Stomach (tissue), 9 donors: ENCODE results near the gene DYNLL1. TPM values are rescaled to one million over a fixed set of nuclear protein-coding genes. Genes with fewer than 3 reads are reported as not detected.
"Not testable (repeated sequence)": the region's sequence is repeated elsewhere in the genome, so short reads cannot be mapped to it uniquely, and the experiment has no call there.

Source experiments
- DNase-seq, 2 donors: peaks; one replicate each; pipeline versions ENCODE4 v3.0.0 to v3.0.0-alpha.2; 2013 to 2019
- H3K27ac ChIP-seq, 5 donors: fragments of 200-600 bp in 4 of 5; sonication (generic) in 4 of 5; one replicate each; pipeline ENCODE4 v1.5.1; 2013 to 2019; ENCODE audit warnings: mild to moderate bottlenecking in 1 of 5, moderate library complexity in 1 of 5
- H3K27me3 ChIP-seq, 3 donors: fragments of 200-600 bp; sonication (generic); one replicate each; pipeline ENCODE4 v1.5.1; 2017 to 2019; ENCODE audit warnings: mixed run types in 1 of 3
- H3K36me3 ChIP-seq, 4 donors: fragments of 200-600 bp; sonication (generic); 1 replicate in 3 of 4; 2 replicates in 1 of 4; pipeline ENCODE4 v1.5.1; 2016 to 2019
- H3K4me1 ChIP-seq, 4 donors: fragments of 200-600 bp; sonication (generic); one replicate each; pipeline ENCODE4 v1.5.1; 2016 to 2019
- H3K4me3 ChIP-seq, 4 donors: fragments of 200-600 bp; sonication (generic) in 3 of 4; one replicate each; pipeline ENCODE4 v1.5.1; 2016 to 2019; ENCODE audit warnings: mild to moderate bottlenecking in 1 of 4
- H3K9me3 ChIP-seq, 4 donors: fragments of 200-600 bp; sonication (generic); one replicate each; pipeline ENCODE4 v1.5.1; 2016 to 2019
- CTCF ChIP-seq, 7 experiments: fragments of 450-650 bp in 4 of 7; fragments of 200-600 bp in 3 of 7; sonication (generic) in 3 of 7; IDR thresholded peaks; one replicate each; pipeline ENCODE4 v1.5.1; 2016 to 2019; ENCODE audit warnings: antibody characterized with exemption in 7 of 7, control low read depth in 2 of 7, mild to moderate bottlenecking in 1 of 7
- EP300 ChIP-seq: sonication (generic); formaldehyde crosslinking; IDR thresholded peaks from one replicate; pipeline ENCODE4 v1.6.1; 2017; ENCODE audit warnings: antibody characterized with exemption
- POLR2A ChIP-seq, 4 donors: fragments of 450-650 bp; IDR thresholded peaks; one replicate each; pipeline ENCODE4 v1.6.1; 2016; ENCODE audit warnings: antibody characterized with exemption in 4 of 4, control low read depth in 2 of 4, mild to moderate bottlenecking in 1 of 4, moderate library complexity in 1 of 4
- POLR2AphosphoS5 ChIP-seq, 3 donors: sonication (generic); formaldehyde crosslinking; IDR thresholded peaks; one replicate each; pipeline ENCODE4 v1.6.1; 2016; ENCODE audit warnings: antibody characterized with exemption in 3 of 3
- WGBS, 5 donors: extraction: QIAGEN DNeasy Blood & Tissue Kit in 3 of 5; methylation state at CpG; one replicate each; pipeline versions ENCODE4 v1.1.5 to v1.1.7; 2013 to 2018; 5-methylcytosine and 5-hydroxymethylcytosine counted together
- intact Hi-C: fragments of 100-400 bp; cut with DNase I; formaldehyde crosslinking; loops from one replicate; pipeline ENCODE4 v1.15.1; 2023; ENCODE audit warnings: low total_unique reads
- polyA plus RNA-seq, 3 donors: library from polyadenylated mRNA; stranded (reverse); fragments of 200-250 nt; gene quantifications; one replicate each; pipeline ENCODE4 v1.2.3, GENCODE V29; 2013
- total RNA-seq, 5 donors: library from RNA; depleted of rRNA; stranded (reverse); fragments of >200 nt; gene quantifications; one replicate each; pipeline versions ENCODE4 v1.1.0 to v1.2.3, GENCODE V29; 2014 to 2016
- donor health status: healthy with polysubstance abuse.
- donor health status: Bipolar disorder and iron deficiency.
- donor health status: healthy.

DYNLL1 gene
- total and polyA plus RNA-seq, 8 donors, result 27.2 to 580 (median 174) TPM

GRCh38 chr12:120515496-120515895, 19.6 kb downstream of the DYNLL1 start:
- 88 to 98% (median 95%) methylated on average over 2 of the region's 2 CpGs for WGBS, 5 donors
- DNase-seq, result no peak

GRCh38 chr12:120519324-120519723, 23.4 kb downstream of the DYNLL1 start:
- H3K9me3 ChIP-seq, H3K4me1 ChIP-seq, H3K4me3 ChIP-seq, H3K27me3 ChIP-seq, intact Hi-C loops, H3K27ac ChIP-seq, DNase-seq: not testable (repeated sequence)
- WGBS, 5 donors, result 96 to 98% (median 98%) methylated on average over 8 of the region's 8 CpGs
- H3K36me3 ChIP-seq, result peaks cover 13 to 81% (median 78%) of the 10 kb centered on the region in 4 donors

More at GRCh38 chr12:120515496-120515895, 19.6 kb downstream of the DYNLL1 start:
- H3K9me3 ChIP-seq, result no peaks in the 10 kb centered on the region
- H3K27me3 ChIP-seq, result no peaks in the 10 kb centered on the region
- H3K4me1 ChIP-seq, result no peaks in the 10 kb centered on the region
- H3K4me3 ChIP-seq, result no peak overlapping the region
- H3K36me3 ChIP-seq, result peaks cover 24 to 84% (median 82%) of the 10 kb centered on the region in 4 donors
- no peak overlapping the region for H3K27ac ChIP-seq
- TF ChIP-seq CTCF (IDR thresholded peaks at IDR 0.05) (no peak), POLR2AphosphoS5 (IDR thresholded peaks at IDR 0.05) (no peak), EP300 (no peak), POLR2A (IDR thresholded peaks at IDR 0.05) (no peak)
- intact Hi-C loops, result no loop called here

- WGBS, 5 donors, result 91 to 94% (median 92%) methylated on average over 9 of the region's 9 CpGs
- Histone ChIP-seq H3K36me3 (peaks cover 0 to 58% (median 53%) of the 10 kb centered on the region in 4 donors), H3K9me3 (no peaks in the 10 kb centered on the region), H3K27ac (no peak overlapping the region), H3K4me1 (peaks cover 0 to 22% (median 8%) of the 10 kb centered on the region in 4 donors), H3K4me3 (no peak overlapping the region), H3K27me3 (no peaks in the 10 kb centered on the region)
- no peak for DNase-seq
- TF ChIP-seq CTCF (IDR thresholded peaks at IDR 0.05), result no peak
- no peak for TF ChIP-seq POLR2AphosphoS5 (IDR thresholded peaks at IDR 0.05)
- no peak for TF ChIP-seq EP300
- no peak for TF ChIP-seq POLR2A (IDR thresholded peaks at IDR 0.05)
- intact Hi-C loops, result no loop called here
Observed at GRCh38 chr12:120522568-120522967, 26.7 kb downstream of the DYNLL1 start.

- peak; percentile 92 to 97 for DNase-seq
- Histone ChIP-seq H3K4me3 (peak within 1 kb of the TSS; percentile 61 to 90 (median 70)), H3K4me1 (peaks cover 4 to 51% (median 24%) of the 10 kb centered on the region in 4 donors), H3K27me3 (no peaks in the 10 kb centered on the region), H3K9me3 (no peaks in the 10 kb centered on the region), H3K27ac (peak within 1 kb of the TSS; percentile 91 to 98 (median 94)), H3K36me3 (peaks cover 0 to 14% (median 4%) of the 10 kb centered on the region in 4 donors)
- WGBS, 5 donors, result 0 to 1% (median 1%) methylated on average over 36 to 38 of the region's 38 CpGs
- intact Hi-C loops, result no loop called here
- TF ChIP-seq POLR2AphosphoS5 (IDR thresholded peaks at IDR 0.05) (peak; percentile 81 to 91 (median 81)), POLR2A (IDR thresholded peaks at IDR 0.05) (peak in 1 of 4 donors; percentile 17), EP300 (no peak), CTCF (IDR thresholded peaks at IDR 0.05) (no peak)
Observed at GRCh38 chr12:120528861-120529525, 33.1 kb downstream of the DYNLL1 start, which contains the start of gene COQ5. Gene COQ5, minus strand, starts transcription at chr12:120529158. Its CDS starts 17 bp downstream, at chr12:120529141.
